ENCODE results near the gene FIBP.
A peak's percentile ranks its signal among the peaks of the same experiment; 100 is the strongest.
"Not testable (repeated sequence)": the region's sequence is repeated elsewhere in the genome, so short reads cannot be mapped to it uniquely, and the experiment has no call there.

The FIBP gene

GRCh38 chr11:65912845-65913244, 24.6 kb upstream of the FIBP start:
- no peak for DNase-seq

GRCh38 chr11:65911682-65912568, 23.7 kb upstream of the FIBP start:
- DNase-seq, result no peak

- DNase-seq, result no peak
These were observed 19.6 kb upstream of the FIBP start for GRCh38 chr11:65907878-65908277.

- no peak for DNase-seq
These were observed 18.3 kb upstream of the FIBP start for GRCh38 chr11:65906602-65907001.

GRCh38 chr11:65903715-65904114, 15.4 kb upstream of the FIBP start:
- DNase-seq, result no peak

GRCh38 chr11:65903068-65903481, 14.8 kb upstream of the FIBP start:
- DNase-seq, result no peak

GRCh38 chr11:65900899-65901180, 12.6 kb upstream of the FIBP start:
- no peak for DNase-seq

GRCh38 chr11:65900125-65900898, 12.0 kb upstream of the FIBP start, which contains the start of gene FOSL1:
Gene FOSL1 (minus strand): TSS chr11:65900388. CDS start chr11:65900339, 49 bp downstream.
- peak; percentile 89 for DNase-seq

GRCh38 chr11:65899356-65900124, 11.3 kb upstream of the FIBP start:
- DNase-seq, result peak; percentile 30

GRCh38 chr11:65898656-65899355, 10.5 kb upstream of the FIBP start:
- no peak for DNase-seq

GRCh38 chr11:65897020-65897471, 8.8 kb upstream of the FIBP start:
- no peak for DNase-seq

GRCh38 chr11:65896034-65896999, 8.0 kb upstream of the FIBP start:
- no peak for DNase-seq

- DNase-seq, result no peak
These were observed 7.3 kb upstream of the FIBP start for GRCh38 chr11:65895482-65895981.

GRCh38 chr11:65894034-65894591, 5.8 kb upstream of the FIBP start:
- DNase-seq, result no peak

- DNase-seq, result no peak
These were observed 4.5 kb upstream of the FIBP start for GRCh38 chr11:65892661-65893317.

GRCh38 chr11:65892137-65892540, 3.9 kb upstream of the FIBP start:
- not testable (repeated sequence) for DNase-seq

GRCh38 chr11:65891219-65892136, 3.2 kb upstream of the FIBP start:
- DNase-seq, result no peak

GRCh38 chr11:65890324-65891218, 2.3 kb upstream of the FIBP start, which contains the start of gene CCDC85B:
Gene CCDC85B (plus strand): TSS chr11:65890673. CDS start chr11:65890784, 111 bp downstream.
- peak; percentile 97 for DNase-seq
